ENCODE measurements around the gene CNST.
"Not testable (repeated sequence)": the region's sequence is repeated elsewhere in the genome, so short reads cannot be mapped to it uniquely, and the experiment has no call there.

Gene CNST

DNA sequence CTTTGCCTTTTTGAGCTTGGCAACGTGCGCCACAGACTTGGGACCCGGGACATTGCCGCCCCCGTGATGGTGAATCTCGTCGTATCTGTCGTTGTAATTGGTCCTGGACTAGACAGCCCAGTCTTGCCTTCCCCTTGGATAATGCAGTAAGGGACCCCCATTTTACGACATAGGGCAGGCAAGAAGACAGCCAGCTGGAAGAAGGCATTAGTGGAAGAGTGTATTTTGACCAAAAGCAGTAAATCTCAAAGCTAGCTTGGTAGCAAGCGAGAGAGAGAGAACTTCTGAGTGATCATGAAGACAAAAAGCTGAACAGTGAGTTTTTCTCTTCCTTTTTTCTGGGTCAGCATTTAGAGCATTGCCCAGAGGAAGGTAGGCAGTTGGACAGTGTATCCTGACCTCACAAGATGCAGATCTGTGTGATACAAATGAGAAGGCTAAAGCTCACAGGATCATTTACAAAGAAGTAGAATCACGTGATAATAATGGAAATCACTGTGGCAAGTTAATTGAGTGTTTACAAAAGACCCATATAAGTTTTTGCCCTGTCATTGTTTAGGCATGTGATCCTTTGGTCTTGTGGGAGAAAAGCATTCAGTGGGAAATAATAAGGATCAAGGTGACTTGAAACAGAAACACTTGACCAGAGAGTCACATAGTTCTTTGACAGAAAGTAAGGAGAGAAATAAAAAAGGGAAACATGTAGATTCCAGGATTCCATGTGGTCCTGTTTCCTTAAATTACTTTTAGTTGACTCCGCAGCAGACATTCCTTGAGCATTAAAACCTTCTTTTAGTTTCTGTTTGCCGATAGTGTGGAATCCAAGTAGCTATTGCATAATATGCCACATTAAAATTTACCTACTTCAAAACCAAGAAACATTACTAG is 66.3 kb downstream of the CNST start:
- Histone ChIP-seq H3K4me2 (ENCODE audit: low read depth, low read length, poor library complexity, severe bottlenecking) (no peak overlapping the region), H3K36me3 (ENCODE audit: insufficient read depth, low read length) (peaks cover 45% of the 10 kb centered on the region), H3K27me3 (ENCODE audit: insufficient read depth, low read length, poor library complexity, severe bottlenecking) (no peaks in the 10 kb centered on the region), H2AFZ (ENCODE audit: low read length) (no peak overlapping the region), H4K20me1 (ENCODE audit: insufficient read depth, low read length, poor library complexity, severe bottlenecking) (no peaks in the 10 kb centered on the region), H3K9ac (ENCODE audit: low read depth, low read length, poor library complexity, severe bottlenecking) (no peak overlapping the region), H3K79me2 (ENCODE audit: insufficient read depth, low read length) (no peaks in the 10 kb centered on the region), H3K9me3 (ENCODE audit: insufficient read depth, low read depth, low read length) (no peaks in the 10 kb centered on the region), H3K9me2 (replicated peaks; ENCODE audit: low read depth, low read length) (no peaks in the 10 kb centered on the region), H3F3A (ENCODE audit: low read depth) (no peaks in the 10 kb centered on the region), H3K4me1 (ENCODE audit: insufficient read depth, low read length, poor library complexity, severe bottlenecking) (no peaks in the 10 kb centered on the region), H3K4me3 (ENCODE audit: low read length, poor library complexity, severe bottlenecking) (no peak overlapping the region)
- TF ChIP-seq EZH2phosphoT487 (IDR thresholded peaks at IDR 0.05; ENCODE audit: borderline replicate concordance), result no peak
- TF ChIP-seq, protein P1, sequence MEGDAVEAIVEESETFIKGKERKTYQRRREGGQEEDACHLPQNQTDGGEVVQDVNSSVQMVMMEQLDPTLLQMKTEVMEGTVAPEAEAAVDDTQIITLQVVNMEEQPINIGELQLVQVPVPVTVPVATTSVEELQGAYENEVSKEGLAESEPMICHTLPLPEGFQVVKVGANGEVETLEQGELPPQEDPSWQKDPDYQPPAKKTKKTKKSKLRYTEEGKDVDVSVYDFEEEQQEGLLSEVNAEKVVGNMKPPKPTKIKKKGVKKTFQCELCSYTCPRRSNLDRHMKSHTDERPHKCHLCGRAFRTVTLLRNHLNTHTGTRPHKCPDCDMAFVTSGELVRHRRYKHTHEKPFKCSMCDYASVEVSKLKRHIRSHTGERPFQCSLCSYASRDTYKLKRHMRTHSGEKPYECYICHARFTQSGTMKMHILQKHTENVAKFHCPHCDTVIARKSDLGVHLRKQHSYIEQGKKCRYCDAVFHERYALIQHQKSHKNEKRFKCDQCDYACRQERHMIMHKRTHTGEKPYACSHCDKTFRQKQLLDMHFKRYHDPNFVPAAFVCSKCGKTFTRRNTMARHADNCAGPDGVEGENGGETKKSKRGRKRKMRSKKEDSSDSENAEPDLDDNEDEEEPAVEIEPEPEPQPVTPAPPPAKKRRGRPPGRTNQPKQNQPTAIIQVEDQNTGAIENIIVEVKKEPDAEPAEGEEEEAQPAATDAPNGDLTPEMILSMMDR (conservative IDR thresholded peaks at IDR 0.05; ENCODE audit: low read length), result no peak

DNA sequence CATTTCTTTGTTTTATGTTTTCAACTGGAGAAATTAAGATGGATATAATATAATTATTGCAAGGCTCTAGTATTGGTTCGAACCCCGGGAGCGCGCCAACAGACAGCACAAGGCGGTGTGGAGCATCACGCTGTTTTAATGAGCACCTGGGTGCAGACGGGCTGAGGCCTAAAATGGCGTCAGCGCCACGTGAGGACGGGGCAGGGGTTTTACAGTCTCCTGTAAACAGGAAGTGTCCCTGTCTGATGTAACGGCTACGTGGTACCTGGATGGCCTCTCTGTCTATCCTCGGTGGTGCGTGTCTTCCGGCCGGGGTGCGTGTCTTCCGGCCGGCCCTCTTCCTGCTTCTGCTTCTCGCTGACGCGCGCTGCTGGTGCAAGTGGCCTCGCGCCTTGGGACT is 68.4 kb downstream of the CNST start:
- not testable (repeated sequence) for H3K79me2 ChIP-seq (ENCODE audit: insufficient read depth, low read length); H3K9me3 ChIP-seq (ENCODE audit: insufficient read depth, low read depth, low read length); H3K4me3 ChIP-seq (ENCODE audit: low read length, poor library complexity, severe bottlenecking); H3K4me2 ChIP-seq (ENCODE audit: low read depth, low read length, poor library complexity, severe bottlenecking); H4K20me1 ChIP-seq (ENCODE audit: insufficient read depth, low read length, poor library complexity, severe bottlenecking); H3K4me1 ChIP-seq (ENCODE audit: insufficient read depth, low read length, poor library complexity, severe bottlenecking); H3K9me2 ChIP-seq (replicated peaks; ENCODE audit: low read depth, low read length); H3F3A ChIP-seq (ENCODE audit: low read depth); H3K9ac ChIP-seq (ENCODE audit: low read depth, low read length, poor library complexity, severe bottlenecking); H2AFZ ChIP-seq (ENCODE audit: low read length); H3K27me3 ChIP-seq (ENCODE audit: insufficient read depth, low read length, poor library complexity, severe bottlenecking)
- peaks cover 49% of the 10 kb centered on the region for H3K36me3 ChIP-seq (ENCODE audit: insufficient read depth, low read length)

DNA sequence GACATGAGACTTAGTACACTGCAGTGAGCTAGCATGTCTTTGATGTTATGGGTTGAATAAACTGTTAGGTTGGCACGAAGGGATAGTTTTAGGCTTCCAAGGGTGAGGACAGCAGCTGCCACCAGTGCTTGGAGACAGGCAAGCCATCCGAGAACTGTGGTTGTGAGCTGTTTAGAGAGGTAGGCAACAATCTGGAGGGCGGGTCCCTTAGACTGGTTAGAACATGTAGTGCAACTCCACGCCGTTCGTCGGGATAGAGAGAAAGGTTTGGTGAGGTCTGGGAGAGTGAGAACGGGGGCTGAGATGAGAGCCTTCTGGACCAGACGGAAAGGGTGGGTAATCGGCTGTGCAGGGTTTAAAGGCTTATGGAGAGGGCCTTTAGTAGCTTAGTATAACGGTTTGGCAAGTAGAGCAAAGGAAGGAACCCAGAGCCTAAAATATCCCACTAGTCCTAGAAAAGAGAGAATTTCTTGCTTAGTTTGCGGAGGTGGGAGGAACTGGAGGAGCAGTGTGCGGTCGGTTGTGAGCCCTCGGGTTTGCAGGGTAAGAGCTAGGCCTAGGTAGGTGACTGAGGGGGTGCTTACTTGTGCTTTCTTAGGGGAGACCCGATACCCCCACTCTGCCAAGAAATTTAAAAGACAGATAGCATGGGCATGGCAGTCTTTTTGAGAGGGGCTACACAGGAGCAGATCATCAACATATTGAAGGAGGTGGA is 72.8 kb downstream of the CNST start:
- Histone ChIP-seq H3K9me2 (replicated peaks; ENCODE audit: low read depth, low read length) (no peaks in the 10 kb centered on the region), H3K4me3 (ENCODE audit: low read length, poor library complexity, severe bottlenecking) (no peak overlapping the region), H4K20me1 (ENCODE audit: insufficient read depth, low read length, poor library complexity, severe bottlenecking) (no peaks in the 10 kb centered on the region), H3F3A (ENCODE audit: low read depth) (no peaks in the 10 kb centered on the region), H3K27me3 (ENCODE audit: insufficient read depth, low read length, poor library complexity, severe bottlenecking) (no peaks in the 10 kb centered on the region), H2AFZ (ENCODE audit: low read length) (no peak overlapping the region), H3K9me3 (ENCODE audit: insufficient read depth, low read depth, low read length) (no peaks in the 10 kb centered on the region), H3K4me1 (ENCODE audit: insufficient read depth, low read length, poor library complexity, severe bottlenecking) (no peaks in the 10 kb centered on the region), H3K9ac (ENCODE audit: low read depth, low read length, poor library complexity, severe bottlenecking) (no peak overlapping the region), H3K4me2 (ENCODE audit: low read depth, low read length, poor library complexity, severe bottlenecking) (no peak overlapping the region), H3K36me3 (ENCODE audit: insufficient read depth, low read length) (peaks cover 44% of the 10 kb centered on the region), H3K79me2 (ENCODE audit: insufficient read depth, low read length) (no peaks in the 10 kb centered on the region)
- TF ChIP-seq, protein P1 (conservative IDR thresholded peaks at IDR 0.05; ENCODE audit: low read length), result no peak
- TF ChIP-seq EZH2phosphoT487 (IDR thresholded peaks at IDR 0.05; ENCODE audit: borderline replicate concordance), result no peak

Measured in Loucy (cell line).